Choroid plexus epithelial cell (primary cell): ENCODE data around the gene SGCB.
"Not testable (repeated sequence)": the region's sequence is repeated elsewhere in the genome, so short reads cannot be mapped to it uniquely, and the experiment has no call there.

ENCODE experiments used
- DNase-seq: peaks from one replicate; pipeline ENCODE4 v3.0.0-alpha.2; 2010; ENCODE audit warnings: low read depth
- H3K4me3 ChIP-seq: 2 replicates; pipeline ENCODE4 v1.5.1; 2011; ENCODE audit warnings: low read depth, mild to moderate bottlenecking, control low read depth, low read length, moderate library complexity
- CTCF ChIP-seq: conservative IDR thresholded peaks from 2 replicates; pipeline ENCODE4 v1.5.1; 2011; ENCODE audit warnings: low read depth, mild to moderate bottlenecking, control low read depth, inconsistent platforms, low read length, moderate library complexity

Gene SGCB, protein sequence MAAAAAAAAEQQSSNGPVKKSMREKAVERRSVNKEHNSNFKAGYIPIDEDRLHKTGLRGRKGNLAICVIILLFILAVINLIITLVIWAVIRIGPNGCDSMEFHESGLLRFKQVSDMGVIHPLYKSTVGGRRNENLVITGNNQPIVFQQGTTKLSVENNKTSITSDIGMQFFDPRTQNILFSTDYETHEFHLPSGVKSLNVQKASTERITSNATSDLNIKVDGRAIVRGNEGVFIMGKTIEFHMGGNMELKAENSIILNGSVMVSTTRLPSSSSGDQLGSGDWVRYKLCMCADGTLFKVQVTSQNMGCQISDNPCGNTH

DNA sequence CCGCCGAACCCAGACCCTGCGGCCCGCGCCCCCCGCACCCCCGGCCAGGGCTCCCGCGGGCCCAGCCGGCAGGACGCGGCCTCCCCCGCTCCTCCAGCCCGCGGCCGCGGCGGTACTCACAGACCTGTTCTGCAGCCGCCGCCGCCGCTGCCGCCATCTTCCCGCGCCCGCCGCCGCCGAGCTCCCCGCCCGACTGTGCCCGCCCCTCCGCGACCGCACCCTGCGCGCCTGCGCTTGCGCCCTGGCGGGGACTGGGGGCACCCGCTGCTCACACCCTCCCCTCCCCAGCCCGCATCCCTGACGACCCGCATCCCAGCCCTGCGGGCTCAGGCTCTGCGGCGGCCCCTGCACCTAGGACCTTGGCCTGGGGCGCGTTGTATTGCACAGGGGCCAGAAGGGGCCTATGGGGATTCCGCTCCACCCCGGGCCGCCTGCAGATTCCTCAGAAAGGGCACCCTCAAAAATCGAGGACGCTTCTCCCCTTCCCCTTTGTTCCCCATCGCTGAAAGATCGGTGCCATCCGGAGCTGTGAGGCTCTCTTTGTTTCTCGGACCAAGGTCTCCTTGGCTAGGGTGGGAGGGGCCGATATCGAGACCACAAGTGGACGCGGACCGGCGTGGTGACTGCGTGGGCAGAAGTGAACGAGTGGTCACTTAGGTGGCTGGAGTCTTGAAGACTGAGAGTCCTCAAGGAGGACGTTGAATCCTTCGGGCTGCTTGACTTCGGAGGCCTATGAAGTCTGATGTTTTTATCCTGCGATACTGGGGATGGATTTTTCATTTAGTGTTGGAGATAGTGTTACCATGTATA lies at the start of gene SGCB:
Gene SGCB, minus strand, starts transcription at position 197 of the 810 bp plus-strand sequence. Its CDS starts 40 bp downstream, at position 157.
- no peak for TF ChIP-seq CTCF
- no peak for DNase-seq
- H3K4me3 ChIP-seq: peak within 1 kb of the TSS; percentile 84

DNA sequence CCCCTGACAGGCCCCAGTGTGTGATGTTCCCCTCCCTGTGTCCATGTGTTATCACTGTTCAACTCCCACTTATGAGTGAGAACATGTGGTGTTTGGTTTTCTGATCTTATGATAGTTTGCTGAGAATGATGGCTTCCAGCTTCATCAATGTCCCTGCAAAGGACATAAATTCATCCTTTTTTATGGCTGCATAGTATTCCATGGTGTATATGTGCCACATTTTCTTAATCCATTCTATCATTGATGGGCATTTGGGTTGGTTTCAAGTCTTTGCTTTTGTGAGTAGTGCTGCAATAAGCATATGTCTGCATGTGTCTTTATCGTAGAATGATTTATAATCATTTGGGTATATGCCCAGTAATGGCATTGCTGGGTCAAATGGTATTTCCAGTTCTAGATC lies 48.3 kb upstream of the SGCB start:
- not testable (repeated sequence) for H3K4me3 ChIP-seq, DNase-seq

- H3K4me3 ChIP-seq: no peak overlapping the region
- no peak for TF ChIP-seq CTCF
- DNase-seq: no peak
Observed at GRCh38 chr4:52081216-52081615, 43.1 kb upstream of the SGCB start.

GRCh38 chr4:52079659-52080058 lies 41.6 kb upstream of the SGCB start:
- no peak for DNase-seq
- TF ChIP-seq CTCF: no peak

DNA sequence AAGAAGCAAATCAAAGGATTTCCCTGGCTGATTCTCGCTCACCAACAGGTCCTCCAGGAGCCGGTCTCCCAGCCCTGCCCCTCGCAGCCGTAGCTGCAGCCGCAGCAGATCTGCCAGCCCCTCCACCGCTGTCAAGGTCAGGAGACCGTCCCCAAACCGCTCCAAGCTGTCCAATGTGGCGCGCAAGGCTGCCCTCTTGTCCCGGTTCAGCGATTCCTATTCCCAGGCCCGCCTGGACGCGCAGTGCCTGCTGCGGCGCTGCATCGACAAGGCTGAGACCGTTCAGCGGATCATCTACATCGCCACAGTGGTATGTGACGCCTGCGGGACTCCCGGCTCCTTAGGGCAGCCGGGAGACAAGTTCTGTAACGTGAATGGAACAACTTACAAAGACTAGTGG lies 38.6 kb upstream of the SGCB start:
- no peak for TF ChIP-seq CTCF
- peak overlapping the region; percentile 33 for H3K4me3 ChIP-seq
- no peak for DNase-seq

More at GRCh38 chr4:52079659-52080058, 41.6 kb upstream of the SGCB start:
- no peak overlapping the region for H3K4me3 ChIP-seq

- DNase-seq: no peak
- TF ChIP-seq CTCF: no peak
- H3K4me3 ChIP-seq: no peak overlapping the region
Observed at GRCh38 chr4:52071791-52072546, 33.9 kb upstream of the SGCB start.

DNA sequence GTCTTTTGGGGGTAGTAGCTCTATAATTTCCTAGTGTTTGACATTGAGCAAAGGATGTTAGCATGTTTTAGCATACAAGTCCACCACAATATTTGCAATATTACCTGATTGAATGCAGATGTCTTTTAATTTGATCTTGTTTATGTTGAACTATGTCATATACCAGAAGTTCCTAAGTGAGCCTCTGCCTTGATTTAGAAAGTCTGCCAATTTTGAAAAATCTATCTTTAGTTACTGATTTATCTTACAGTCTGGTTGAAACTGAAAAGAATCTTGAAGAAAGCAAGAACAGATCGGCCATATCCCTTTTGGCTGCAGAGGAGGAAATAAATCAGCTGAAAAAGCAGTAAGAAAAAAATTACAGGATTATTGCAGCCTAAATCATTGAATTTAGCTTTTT lies 31.5 kb upstream of the SGCB start:
- no peak overlapping the region for H3K4me3 ChIP-seq
- no peak for DNase-seq
- no peak for TF ChIP-seq CTCF
